Gastroesophageal sphincter (tissue), 4 donors: Measurements from ENCODE around the gene EEF1A2. TPM values are rescaled to one million over a fixed set of nuclear protein-coding genes. Genes with fewer than 3 reads are reported as not detected.

ENCODE experiments used
- ATAC-seq: fragments of 150-250 bp; one replicate; pipeline ENCODE4 v1.9.1; 2016; ENCODE audit warnings: mild to moderate bottlenecking, moderate library complexity
- H3K27ac ChIP-seq, 4 donors: fragments of 200-600 bp; sonication (generic) in 3 of 4; 1 replicate in 3 of 4; 2 replicates in 1 of 4; pipeline ENCODE4 v1.5.1; 2016 to 2019
- H3K27me3 ChIP-seq: fragments of 200-600 bp; sonication (generic); one replicate; pipeline ENCODE4 v1.5.1; 2019
- H3K36me3 ChIP-seq, 2 donors: fragments of 200-600 bp; sonication (generic); one replicate each; pipeline ENCODE4 v1.5.1; 2019; ENCODE audit warnings: control low read depth in 1 of 2
- H3K4me1 ChIP-seq, 3 donors: fragments of 200-600 bp; sonication (generic); 1 replicate in 2 of 3; 2 replicates in 1 of 3; pipeline ENCODE4 v1.5.1; 2016 to 2019; ENCODE audit warnings: control low read depth in 2 of 3
- H3K4me3 ChIP-seq, 2 donors: fragments of 200-600 bp; sonication (generic); one replicate each; pipeline ENCODE4 v1.5.1; 2019; ENCODE audit warnings: mild to moderate bottlenecking in 1 of 2, moderate library complexity in 1 of 2
- H3K9me3 ChIP-seq, 3 donors: fragments of 200-600 bp; sonication (generic); one replicate each; pipeline ENCODE4 v1.5.1; 2017 to 2019; ENCODE audit warnings: control low read depth in 2 of 3
- EP300 ChIP-seq: sonication (generic); formaldehyde crosslinking; IDR thresholded peaks from one replicate; pipeline ENCODE4 v1.6.1; 2017; ENCODE audit warnings: antibody characterized with exemption, mild to moderate bottlenecking
- POLR2A ChIP-seq, 2 donors: fragments of 450-650 bp; IDR thresholded peaks; one replicate each; pipeline ENCODE4 v1.6.1; 2017; ENCODE audit warnings: antibody characterized with exemption in 2 of 2, mild to moderate bottlenecking in 2 of 2, moderate library complexity in 1 of 2
- POLR2AphosphoS5 ChIP-seq: sonication (generic); formaldehyde crosslinking; IDR thresholded peaks from one replicate; pipeline ENCODE4 v1.6.1; 2017; ENCODE audit warnings: antibody characterized with exemption
- WGBS, 2 donors: methylation state at CpG; one replicate each; pipeline ENCODE4 v1.1.5; 2018; ENCODE audit warnings: low coverage in 1 of 2; 5-methylcytosine and 5-hydroxymethylcytosine counted together
- total RNA-seq, 4 donors: library from RNA; depleted of rRNA; stranded (reverse); fragments of >200 nt; gene quantifications; one replicate each; pipeline ENCODE4 v1.1.0, GENCODE V29; 2016
- TF ChIP-seq, protein P1 (sequence below), 4 experiments: fragments of 200-600 bp in 2 of 4; fragments of 450-650 bp in 2 of 4; sonication (generic) in 1 of 4; IDR thresholded peaks; one replicate each; pipeline ENCODE4 v1.5.1; 2017 to 2019; ENCODE audit warnings: antibody characterized with exemption in 4 of 4, mild to moderate bottlenecking in 2 of 4, moderate library complexity in 2 of 4

Gene EEF1A2
- total RNA-seq, 4 donors from 2014 or later: 0.47 to 6.5 (median 3.4) TPM

DNA sequence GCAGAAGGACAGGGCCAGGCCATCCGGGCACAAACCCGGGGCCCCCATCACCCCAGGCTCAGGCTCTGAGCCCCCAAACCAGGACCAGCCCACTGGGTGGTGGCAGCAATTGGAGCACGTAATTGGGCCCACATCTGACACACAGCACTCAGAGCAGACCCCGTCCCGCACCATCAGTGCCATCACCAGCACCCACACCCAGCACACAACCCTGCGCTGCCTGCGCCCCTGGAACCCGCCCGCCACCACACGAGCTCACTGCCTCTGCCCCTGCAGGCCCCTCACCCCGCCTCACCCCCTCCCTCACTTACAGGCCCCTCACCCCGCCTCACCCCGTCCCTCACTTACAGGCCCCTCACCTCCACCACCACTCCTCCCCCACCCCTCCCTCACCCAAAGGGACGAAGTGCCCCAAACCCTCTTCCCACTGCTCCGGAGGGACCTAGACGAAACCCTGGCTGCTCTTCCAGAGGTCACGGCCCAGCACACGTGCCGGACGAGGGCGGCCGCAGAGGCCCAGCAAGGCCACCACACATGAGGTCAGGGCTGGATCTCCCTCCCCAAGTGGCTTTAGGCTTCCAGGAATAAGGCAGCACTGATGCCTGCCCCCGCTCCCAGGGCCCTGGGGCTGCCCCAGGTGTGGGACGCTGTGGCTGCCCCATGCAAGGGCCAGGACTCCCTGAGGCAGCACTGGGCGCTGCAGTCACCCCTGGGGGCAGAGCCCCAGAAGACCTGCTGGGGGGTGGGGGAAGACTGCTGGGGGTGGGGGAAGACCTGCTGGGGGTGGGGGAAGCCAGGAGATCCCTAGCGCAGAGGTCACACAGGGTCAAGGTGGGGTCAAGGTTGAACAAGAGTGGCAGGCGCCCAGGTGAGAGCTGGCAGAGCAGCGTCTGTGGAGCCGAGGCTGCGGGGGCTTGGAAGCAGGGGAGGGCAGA is 48.8 kb downstream of the EEF1A2 start:
- no peaks in the 10 kb centered on the region for H3K9me3 ChIP-seq
- no peak for ATAC-seq
- no peaks in the 10 kb centered on the region for H3K36me3 ChIP-seq
- peaks cover 0 to 18% (median 5%) of the 10 kb centered on the region in 3 donors for H3K4me1 ChIP-seq
- H3K27ac ChIP-seq: no peak overlapping the region
- 83 to 98% methylated on average over 4 to 7 of the region's 30 CpGs for whole genome bisulfite sequencing, 2 donors
- H3K4me3 ChIP-seq: no peak overlapping the region
- peaks cover 93% of the 10 kb centered on the region for H3K27me3 ChIP-seq
- TF ChIP-seq POLR2AphosphoS5 (no peak), POLR2A (IDR thresholded peaks at IDR 0.05) (no peak), EP300 (no peak)
- TF ChIP-seq, protein P1, sequence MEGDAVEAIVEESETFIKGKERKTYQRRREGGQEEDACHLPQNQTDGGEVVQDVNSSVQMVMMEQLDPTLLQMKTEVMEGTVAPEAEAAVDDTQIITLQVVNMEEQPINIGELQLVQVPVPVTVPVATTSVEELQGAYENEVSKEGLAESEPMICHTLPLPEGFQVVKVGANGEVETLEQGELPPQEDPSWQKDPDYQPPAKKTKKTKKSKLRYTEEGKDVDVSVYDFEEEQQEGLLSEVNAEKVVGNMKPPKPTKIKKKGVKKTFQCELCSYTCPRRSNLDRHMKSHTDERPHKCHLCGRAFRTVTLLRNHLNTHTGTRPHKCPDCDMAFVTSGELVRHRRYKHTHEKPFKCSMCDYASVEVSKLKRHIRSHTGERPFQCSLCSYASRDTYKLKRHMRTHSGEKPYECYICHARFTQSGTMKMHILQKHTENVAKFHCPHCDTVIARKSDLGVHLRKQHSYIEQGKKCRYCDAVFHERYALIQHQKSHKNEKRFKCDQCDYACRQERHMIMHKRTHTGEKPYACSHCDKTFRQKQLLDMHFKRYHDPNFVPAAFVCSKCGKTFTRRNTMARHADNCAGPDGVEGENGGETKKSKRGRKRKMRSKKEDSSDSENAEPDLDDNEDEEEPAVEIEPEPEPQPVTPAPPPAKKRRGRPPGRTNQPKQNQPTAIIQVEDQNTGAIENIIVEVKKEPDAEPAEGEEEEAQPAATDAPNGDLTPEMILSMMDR (IDR thresholded peaks at IDR 0.05): no peak

DNA sequence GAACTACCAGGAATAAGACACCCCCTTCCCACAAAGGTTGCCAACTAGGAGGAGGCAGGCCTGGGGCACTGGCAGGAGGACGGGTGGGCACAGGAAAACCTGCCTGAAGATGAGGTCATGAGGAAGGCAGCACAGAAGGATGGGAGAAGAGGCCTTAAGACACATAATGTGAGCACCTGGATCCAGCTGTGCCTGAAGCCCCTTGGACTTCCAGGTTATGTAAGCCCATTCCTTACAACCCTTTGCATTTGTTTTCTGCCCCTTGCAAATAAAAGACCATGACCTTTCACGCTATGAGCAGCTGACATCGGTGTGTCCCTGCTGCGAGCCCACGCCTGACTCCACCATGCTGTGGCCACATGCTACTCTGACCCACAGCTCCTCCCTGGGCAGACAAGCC is 49.9 kb downstream of the EEF1A2 start:
- Histone ChIP-seq H3K27me3 (peaks cover 83% of the 10 kb centered on the region), H3K27ac (no peak overlapping the region), H3K9me3 (no peaks in the 10 kb centered on the region), H3K4me1 (peaks cover 0 to 7% (median 0%) of the 10 kb centered on the region in 3 donors), H3K4me3 (no peak overlapping the region), H3K36me3 (no peaks in the 10 kb centered on the region)
- no peak for ATAC-seq
- TF ChIP-seq, protein P1 (IDR thresholded peaks at IDR 0.05): no peak
- TF ChIP-seq POLR2AphosphoS5 (no peak), POLR2A (IDR thresholded peaks at IDR 0.05) (no peak), EP300 (no peak)
- WGBS, 2 donors: 40 to 88% methylated on average over 1 to 5 of the region's 5 CpGs

DNA sequence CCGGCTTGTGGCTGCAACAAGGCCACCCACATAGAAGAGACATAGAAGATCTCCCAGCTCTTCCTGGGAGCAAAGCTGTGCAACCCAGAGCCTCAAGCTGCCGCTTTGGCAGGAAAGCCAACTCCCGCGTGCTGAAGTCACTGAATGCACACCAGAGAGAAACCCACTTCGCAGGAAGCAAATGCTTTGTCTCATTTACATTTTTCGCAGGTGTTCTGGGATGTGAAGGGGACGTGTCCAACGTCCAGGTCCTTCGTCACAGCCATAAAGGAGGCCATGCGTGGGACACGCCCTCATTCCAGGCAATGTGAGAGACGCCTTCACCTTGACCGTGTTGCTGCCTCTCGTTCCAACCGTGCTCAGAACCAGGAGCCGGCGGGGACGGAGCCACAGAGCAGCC is 50.9 kb downstream of the EEF1A2 start:
- no CpG with 5 or more reads among the region's 18 CpGs for WGBS, 2 donors
- Histone ChIP-seq H3K9me3 (no peaks in the 10 kb centered on the region), H3K4me3 (no peak overlapping the region), H3K27ac (no peak overlapping the region), H3K4me1 (no peaks in the 10 kb centered on the region), H3K36me3 (no peaks in the 10 kb centered on the region), H3K27me3 (peaks cover 73% of the 10 kb centered on the region)
- TF ChIP-seq EP300 (no peak), POLR2AphosphoS5 (no peak), POLR2A (IDR thresholded peaks at IDR 0.05) (no peak)
- TF ChIP-seq, protein P1 (IDR thresholded peaks at IDR 0.05): no peak
- no peak for ATAC-seq

DNA sequence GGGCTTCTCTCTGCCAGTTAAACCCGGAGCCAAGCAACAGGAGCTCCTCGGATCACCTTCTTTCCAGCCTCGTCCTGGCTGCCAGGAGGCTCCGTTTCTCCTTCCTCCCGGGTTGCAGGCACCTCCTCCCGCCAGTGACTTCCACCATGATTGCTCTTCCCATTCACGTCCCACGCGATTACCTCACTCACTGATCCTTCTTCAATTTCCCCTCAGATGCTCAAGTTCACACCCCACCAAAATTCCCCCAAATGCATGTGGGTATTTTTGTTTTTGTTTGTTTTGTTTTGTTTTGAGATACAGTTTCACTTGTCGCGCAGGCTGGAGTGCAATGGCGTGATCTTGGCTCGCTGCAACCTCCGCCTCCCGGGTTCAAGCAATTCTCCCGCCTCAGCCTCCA is 51.6 kb downstream of the EEF1A2 start:
- TF ChIP-seq, protein P1 (IDR thresholded peaks at IDR 0.05): no peak
- TF ChIP-seq EP300: no peak
- no peak for TF ChIP-seq POLR2A (IDR thresholded peaks at IDR 0.05)
- no peak for TF ChIP-seq POLR2AphosphoS5
- Histone ChIP-seq H3K36me3 (no peaks in the 10 kb centered on the region), H3K27me3 (peaks cover 66% of the 10 kb centered on the region), H3K9me3 (no peaks in the 10 kb centered on the region), H3K27ac (no peak overlapping the region), H3K4me1 (no peaks in the 10 kb centered on the region), H3K4me3 (no peak overlapping the region)
- ATAC-seq: no peak
- 74 to 82% methylated on average over 7 to 14 of the region's 16 CpGs for WGBS, 2 donors
